GM12801 (cell line): ENCODE measurements around the gene KCNC1.

ENCODE experiments used
- TF ChIP-seq, protein P1 (sequence below): IDR thresholded peaks from one replicate; pipeline ENCODE4 v1.5.1; 2011; ENCODE audit warnings: control low read depth; ENCODE audit not compliant: insufficient read length; ENCODE audit errors: extremely low read depth

Gene KCNC1

DNA sequence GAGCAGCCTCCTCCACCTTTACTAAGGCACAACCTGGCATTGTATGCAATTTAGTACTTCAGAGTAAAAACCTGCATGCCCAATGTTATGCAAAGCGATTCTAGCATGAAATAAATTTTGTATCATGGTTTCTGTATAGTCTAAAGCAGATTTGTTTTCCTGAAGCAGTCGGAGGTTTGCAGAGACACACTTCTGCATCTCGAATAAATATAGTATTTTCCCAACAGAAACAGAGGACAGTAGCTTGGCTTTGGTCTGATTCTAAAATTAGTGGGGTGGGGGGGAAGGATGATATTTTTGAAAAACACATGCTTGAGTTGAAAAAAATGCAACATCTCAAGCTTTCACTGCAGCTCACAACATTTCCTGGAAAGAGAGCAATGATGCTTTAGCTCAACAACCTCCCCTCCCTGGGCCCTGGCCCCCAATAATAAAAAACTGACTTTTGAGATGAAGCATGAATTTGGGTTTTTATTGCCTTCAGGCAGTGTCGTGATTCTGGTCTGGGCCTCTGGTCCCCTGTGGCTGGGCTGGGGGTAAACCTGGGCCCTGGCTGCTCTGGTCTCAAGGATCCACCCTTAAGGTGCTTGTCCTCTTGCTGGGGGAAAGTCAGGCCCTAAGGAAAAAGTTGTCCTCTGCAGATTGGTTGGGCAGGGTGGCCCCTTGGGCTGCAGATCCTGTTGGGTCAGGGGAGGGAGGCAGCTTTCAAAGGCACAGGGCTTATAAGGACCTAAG is 48.2 kb downstream of the KCNC1 start:
- TF ChIP-seq, protein P1, sequence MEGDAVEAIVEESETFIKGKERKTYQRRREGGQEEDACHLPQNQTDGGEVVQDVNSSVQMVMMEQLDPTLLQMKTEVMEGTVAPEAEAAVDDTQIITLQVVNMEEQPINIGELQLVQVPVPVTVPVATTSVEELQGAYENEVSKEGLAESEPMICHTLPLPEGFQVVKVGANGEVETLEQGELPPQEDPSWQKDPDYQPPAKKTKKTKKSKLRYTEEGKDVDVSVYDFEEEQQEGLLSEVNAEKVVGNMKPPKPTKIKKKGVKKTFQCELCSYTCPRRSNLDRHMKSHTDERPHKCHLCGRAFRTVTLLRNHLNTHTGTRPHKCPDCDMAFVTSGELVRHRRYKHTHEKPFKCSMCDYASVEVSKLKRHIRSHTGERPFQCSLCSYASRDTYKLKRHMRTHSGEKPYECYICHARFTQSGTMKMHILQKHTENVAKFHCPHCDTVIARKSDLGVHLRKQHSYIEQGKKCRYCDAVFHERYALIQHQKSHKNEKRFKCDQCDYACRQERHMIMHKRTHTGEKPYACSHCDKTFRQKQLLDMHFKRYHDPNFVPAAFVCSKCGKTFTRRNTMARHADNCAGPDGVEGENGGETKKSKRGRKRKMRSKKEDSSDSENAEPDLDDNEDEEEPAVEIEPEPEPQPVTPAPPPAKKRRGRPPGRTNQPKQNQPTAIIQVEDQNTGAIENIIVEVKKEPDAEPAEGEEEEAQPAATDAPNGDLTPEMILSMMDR = no peak

DNA sequence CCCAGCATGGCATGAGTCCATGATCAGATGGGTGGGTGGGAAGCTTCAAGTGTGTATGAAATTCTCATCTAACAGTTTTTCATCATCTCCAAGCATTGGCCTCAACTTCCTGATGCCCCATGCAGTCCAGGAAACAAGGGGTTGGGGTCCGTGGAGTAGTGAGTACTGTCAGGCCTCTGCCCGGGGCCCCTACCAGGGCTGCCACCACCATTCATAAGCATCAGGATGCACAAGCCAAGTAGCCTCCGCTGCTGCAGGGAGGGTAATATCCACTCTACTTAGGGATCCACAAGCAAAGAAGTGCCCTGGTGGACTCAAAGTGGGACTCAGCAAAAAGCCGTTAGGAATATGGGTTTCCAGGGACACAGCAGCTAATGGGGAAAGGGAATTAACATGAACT is 49.3 kb downstream of the KCNC1 start:
- TF ChIP-seq, protein P1 = no peak

DNA sequence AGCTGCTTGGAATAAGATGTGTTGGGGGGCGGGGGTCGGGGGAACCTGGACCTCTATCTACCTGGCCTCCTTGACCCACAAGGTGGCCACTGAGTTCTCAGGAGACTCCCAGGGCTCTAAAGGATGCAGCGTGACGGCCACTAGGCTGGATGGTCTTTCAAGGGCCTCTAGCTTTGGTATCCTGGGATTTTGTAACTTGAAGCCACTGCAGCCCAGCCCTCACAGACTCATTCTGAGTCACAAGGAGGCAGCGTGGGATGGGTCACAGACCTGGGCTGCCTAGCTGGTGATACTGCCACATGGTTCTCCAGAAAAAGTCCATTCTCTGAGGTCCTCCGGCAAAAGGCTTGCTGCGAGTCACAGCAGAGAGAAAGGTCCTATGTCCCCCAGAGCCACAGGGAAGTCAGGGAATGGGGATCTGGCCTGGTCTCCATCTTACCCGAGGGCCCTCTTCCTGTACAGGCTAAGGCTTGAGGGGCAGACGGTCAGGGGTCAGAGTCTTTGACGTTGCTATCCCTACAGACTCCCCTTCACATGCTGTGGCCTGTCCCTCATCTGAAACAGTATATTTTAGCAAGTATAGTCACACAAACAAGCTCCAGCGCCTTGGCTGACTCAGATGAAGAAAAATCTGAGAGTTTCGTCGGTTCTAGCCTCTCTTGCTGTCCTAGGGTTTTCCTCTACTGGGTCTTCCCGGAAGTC is 52.4 kb downstream of the KCNC1 start:
- TF ChIP-seq, protein P1 = no peak

DNA sequence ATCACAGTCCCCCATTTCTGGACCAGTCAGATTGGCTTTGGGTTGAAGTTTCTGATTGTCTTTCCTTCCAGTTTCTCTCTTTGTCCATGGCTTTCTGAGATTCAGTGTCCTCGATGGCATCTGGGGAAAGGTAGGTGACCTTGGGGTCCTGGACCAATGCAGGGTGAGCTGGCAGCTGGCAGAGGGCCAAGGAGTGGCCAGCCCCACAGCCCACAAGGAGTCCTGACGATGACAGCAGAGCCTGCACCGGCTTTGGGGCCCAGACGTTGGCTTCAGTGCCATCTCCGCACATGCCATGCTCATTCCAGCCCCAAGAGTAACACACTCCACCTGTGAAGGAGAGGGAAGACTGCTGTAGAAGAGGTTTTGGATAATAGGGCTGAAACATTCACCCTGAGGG is 53.5 kb downstream of the KCNC1 start:
- TF ChIP-seq, protein P1 = no peak

DNA sequence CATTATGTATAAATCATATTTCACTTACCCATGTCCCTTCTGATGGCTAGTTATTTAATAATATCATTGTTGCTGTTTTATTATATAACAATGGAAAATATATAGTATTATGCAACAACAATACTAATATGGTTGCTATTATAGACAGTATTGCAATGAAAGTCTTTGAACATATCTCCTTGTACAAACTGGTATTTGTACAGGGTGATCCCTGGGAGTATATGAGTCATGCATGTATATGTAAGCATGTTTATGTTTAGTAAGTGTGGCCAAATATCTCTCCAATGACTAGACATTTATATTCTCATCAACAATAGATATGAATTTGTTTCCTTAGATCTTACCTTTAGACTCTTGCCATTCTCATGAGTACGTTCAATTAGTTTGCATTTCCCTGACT is 55.9 kb downstream of the KCNC1 start:
- TF ChIP-seq, protein P1 = no peak

DNA sequence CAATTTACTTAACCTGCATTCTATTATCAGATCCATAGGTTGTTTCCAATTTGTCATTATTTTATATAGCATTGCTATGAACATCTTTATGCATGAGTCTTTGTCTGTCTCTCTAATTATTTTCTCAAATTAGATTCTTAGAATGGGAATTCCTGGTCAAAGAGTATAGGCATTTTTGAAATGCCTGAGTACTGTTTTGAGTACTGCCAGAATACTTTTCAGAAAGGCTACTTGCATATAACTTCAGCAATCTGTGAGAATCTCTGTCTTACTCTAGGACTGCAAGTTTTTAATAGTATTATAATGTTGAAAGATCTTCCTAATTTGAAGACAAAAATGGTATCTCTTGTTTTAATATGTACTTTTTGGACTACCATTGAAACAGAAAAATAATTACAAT is 56.6 kb downstream of the KCNC1 start:
- TF ChIP-seq, protein P1 = no peak

DNA sequence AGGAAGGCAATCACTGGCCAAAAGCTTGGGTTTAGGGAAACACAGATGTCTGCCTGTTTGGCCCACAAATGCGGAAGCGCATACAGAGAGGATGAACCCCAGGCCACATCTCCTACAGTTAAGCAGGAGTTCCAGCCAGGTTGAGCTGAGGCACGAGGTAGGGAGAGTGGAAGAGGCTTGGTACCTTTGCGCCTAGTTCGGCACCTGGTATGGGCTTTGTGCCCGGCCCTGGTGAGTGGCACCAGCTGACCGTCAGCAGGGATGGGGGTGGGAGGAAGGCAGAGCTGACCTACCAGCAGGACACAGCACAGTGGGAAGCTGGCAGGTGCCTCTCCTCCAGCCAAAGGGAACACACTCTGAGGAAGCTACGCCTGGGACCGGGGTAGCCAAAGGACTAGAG is 57.6 kb downstream of the KCNC1 start:
- TF ChIP-seq, protein P1 = no peak
